ENCODE data around the gene MINK1. TPM values are rescaled to one million over a fixed set of nuclear protein-coding genes. Genes with fewer than 3 reads are reported as not detected.

MINK1 gene
- total RNA-seq, 1 donor from 2014 or later = 117 TPM

DNA sequence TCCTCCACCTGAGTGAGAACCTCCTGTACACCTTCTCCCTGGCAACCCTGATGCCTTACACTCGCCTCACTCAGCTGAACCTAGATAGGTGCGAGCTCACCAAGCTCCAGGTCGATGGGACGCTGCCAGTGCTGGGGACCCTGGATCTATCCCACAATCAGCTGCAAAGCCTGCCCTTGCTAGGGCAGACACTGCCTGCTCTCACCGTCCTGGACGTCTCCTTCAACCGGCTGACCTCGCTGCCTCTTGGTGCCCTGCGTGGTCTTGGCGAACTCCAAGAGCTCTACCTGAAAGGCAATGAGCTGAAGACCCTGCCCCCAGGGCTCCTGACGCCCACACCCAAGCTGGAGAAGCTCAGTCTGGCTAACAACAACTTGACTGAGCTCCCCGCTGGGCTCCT, 99.6 kb downstream of the MINK1 start:
- H3K4me1 Mint-ChIP-seq = peaks cover 9% of the 10 kb centered on the region
- DNase-seq (ENCODE audit: low spot score in 2 of 2, unreplicated experiment in 2 of 2) = no peak
- H3K36me3 Mint-ChIP-seq = peaks cover 3% of the 10 kb centered on the region
- H3K27ac Mint-ChIP-seq = no peak overlapping the region
- H3K27me3 Mint-ChIP-seq (ENCODE audit: low read depth) = no peaks in the 10 kb centered on the region
- TF ChIP-seq, protein P1, sequence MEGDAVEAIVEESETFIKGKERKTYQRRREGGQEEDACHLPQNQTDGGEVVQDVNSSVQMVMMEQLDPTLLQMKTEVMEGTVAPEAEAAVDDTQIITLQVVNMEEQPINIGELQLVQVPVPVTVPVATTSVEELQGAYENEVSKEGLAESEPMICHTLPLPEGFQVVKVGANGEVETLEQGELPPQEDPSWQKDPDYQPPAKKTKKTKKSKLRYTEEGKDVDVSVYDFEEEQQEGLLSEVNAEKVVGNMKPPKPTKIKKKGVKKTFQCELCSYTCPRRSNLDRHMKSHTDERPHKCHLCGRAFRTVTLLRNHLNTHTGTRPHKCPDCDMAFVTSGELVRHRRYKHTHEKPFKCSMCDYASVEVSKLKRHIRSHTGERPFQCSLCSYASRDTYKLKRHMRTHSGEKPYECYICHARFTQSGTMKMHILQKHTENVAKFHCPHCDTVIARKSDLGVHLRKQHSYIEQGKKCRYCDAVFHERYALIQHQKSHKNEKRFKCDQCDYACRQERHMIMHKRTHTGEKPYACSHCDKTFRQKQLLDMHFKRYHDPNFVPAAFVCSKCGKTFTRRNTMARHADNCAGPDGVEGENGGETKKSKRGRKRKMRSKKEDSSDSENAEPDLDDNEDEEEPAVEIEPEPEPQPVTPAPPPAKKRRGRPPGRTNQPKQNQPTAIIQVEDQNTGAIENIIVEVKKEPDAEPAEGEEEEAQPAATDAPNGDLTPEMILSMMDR (IDR thresholded peaks at IDR 0.05; ENCODE audit: unreplicated experiment) = no peak
- H3K4me3 Mint-ChIP-seq = no peak overlapping the region
- no peaks in the 10 kb centered on the region for H3K9me3 Mint-ChIP-seq

DNA sequence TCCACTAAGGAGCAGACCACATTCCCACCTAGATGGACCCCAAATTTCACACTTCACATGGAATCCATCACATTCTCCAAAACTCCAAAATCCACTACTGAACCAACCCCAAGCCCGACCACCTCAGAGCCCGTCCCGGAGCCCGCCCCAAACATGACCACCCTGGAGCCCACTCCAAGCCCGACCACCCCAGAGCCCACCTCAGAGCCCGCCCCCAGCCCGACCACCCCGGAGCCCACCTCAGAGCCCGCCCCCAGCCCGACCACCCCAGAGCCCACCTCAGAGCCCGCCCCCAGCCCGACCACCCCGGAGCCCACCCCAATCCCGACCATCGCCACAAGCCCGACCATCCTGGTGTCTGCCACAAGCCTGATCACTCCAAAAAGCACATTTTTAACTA, 100.5 kb downstream of the MINK1 start:
- no peak for DNase-seq (ENCODE audit: low spot score in 2 of 2, unreplicated experiment in 2 of 2)
- H3K4me3 Mint-ChIP-seq = no peak overlapping the region
- peaks cover 16% of the 10 kb centered on the region for H3K4me1 Mint-ChIP-seq
- no peaks in the 10 kb centered on the region for H3K27me3 Mint-ChIP-seq (ENCODE audit: low read depth)
- no peaks in the 10 kb centered on the region for H3K9me3 Mint-ChIP-seq
- peaks cover 3% of the 10 kb centered on the region for H3K36me3 Mint-ChIP-seq
- no peak overlapping the region for H3K27ac Mint-ChIP-seq
- TF ChIP-seq, protein P1 (IDR thresholded peaks at IDR 0.05; ENCODE audit: unreplicated experiment) = no peak

DNA sequence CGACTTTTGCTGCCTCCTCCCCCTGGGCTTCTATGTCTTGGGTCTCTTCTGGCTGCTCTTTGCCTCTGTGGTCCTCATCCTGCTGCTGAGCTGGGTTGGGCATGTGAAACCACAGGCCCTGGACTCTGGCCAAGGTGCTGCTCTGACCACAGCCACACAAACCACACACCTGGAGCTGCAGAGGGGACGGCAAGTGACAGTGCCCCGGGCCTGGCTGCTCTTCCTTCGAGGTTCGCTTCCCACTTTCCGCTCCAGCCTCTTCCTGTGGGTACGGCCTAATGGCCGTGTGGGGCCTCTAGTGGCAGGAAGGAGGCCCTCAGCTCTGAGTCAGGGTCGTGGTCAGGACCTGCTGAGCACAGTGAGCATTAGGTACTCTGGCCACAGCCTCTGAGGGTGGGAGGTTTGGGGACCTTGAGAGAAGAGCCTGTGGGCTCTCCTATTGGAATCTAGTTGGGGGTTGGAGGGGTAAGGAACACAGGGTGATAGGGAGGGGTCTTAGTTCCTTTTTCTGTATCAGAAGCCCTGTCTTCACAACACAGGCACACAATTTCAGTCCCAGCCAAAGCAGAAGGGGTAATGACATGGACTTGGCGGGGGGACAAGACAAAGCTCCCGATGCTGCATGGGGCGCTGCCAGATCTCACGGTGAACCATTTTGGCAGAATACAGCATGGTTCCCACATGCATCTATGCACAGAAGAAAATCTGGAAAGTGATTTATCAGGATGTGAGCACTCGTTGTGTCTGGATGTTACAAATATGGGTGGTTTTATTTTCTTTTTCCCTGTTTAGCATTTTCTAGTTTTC, 101.2 kb downstream of the MINK1 start:
- H3K27ac Mint-ChIP-seq = peak overlapping the region; percentile 39
- DNase-seq (ENCODE audit: low spot score in 2 of 2, unreplicated experiment in 2 of 2) = no peak
- peaks cover 3% of the 10 kb centered on the region for H3K36me3 Mint-ChIP-seq
- H3K4me1 Mint-ChIP-seq = peaks cover 22% of the 10 kb centered on the region
- H3K4me3 Mint-ChIP-seq = no peak overlapping the region
- TF ChIP-seq, protein P1 (IDR thresholded peaks at IDR 0.05; ENCODE audit: unreplicated experiment) = no peak
- H3K9me3 Mint-ChIP-seq = no peaks in the 10 kb centered on the region
- H3K27me3 Mint-ChIP-seq (ENCODE audit: low read depth) = no peaks in the 10 kb centered on the region

DNA sequence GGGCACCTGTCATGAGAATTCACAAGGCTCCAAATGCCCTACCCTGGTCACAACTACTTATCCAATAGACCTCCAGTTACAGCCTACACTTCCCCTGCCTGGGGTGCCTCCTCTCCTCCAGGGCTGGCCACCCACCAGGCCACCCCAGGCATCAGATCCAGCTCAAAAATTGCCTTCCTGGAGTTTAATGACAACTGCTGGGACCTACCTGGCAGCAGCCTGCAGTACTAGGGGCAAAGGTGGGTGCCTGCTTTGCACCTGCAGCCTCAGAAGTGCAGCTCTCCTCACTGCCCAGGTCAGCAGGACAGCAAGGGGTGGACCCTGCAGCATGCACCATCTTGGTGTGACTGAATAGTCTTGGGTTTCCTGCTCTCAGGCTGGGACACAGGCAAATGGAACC, 102.5 kb downstream of the MINK1 start:
- Mint-ChIP-seq H3K4me3 (no peak overlapping the region), H3K36me3 (peaks cover 2% of the 10 kb centered on the region), H3K27me3 (ENCODE audit: low read depth) (no peaks in the 10 kb centered on the region), H3K4me1 (peaks cover 23% of the 10 kb centered on the region), H3K27ac (no peak overlapping the region), H3K9me3 (no peaks in the 10 kb centered on the region)
- DNase-seq (ENCODE audit: low spot score in 2 of 2, unreplicated experiment in 2 of 2) = no peak
- TF ChIP-seq, protein P1 (IDR thresholded peaks at IDR 0.05; ENCODE audit: unreplicated experiment) = no peak

- TF ChIP-seq, protein P1 (IDR thresholded peaks at IDR 0.05; ENCODE audit: unreplicated experiment) = no peak
- H3K27ac Mint-ChIP-seq = no peak overlapping the region
- H3K9me3 Mint-ChIP-seq = no peaks in the 10 kb centered on the region
- no peaks in the 10 kb centered on the region for H3K27me3 Mint-ChIP-seq (ENCODE audit: low read depth)
- peaks cover 30% of the 10 kb centered on the region for H3K4me1 Mint-ChIP-seq
- H3K36me3 Mint-ChIP-seq = peaks cover 2% of the 10 kb centered on the region
- no peak for DNase-seq (ENCODE audit: low spot score in 2 of 2, unreplicated experiment in 2 of 2)
- no peak overlapping the region for H3K4me3 Mint-ChIP-seq
Observed at GRCh38 chr17:4936436-4936835, 103.3 kb downstream of the MINK1 start.
